NB4 (cell line): Measurements from ENCODE around the gene TLR4.

Experiments used
- DNase-seq: peaks from one replicate; pipeline ENCODE4 v3.0.0; 2010; ENCODE audit warnings: low read depth
- H3K4me3 ChIP-seq: one replicate; pipeline ENCODE4 v1.5.1; 2011; ENCODE audit warnings: mild to moderate bottlenecking, low read depth, low read length, moderate library complexity
- MYC ChIP-seq: IDR thresholded peaks from 2 replicates; pipeline ENCODE4 v1.6.1; 2011; ENCODE audit warnings: low read depth, low read length
- POLR2A ChIP-seq: IDR thresholded peaks from 2 replicates; pipeline ENCODE4 v1.6.1; 2011; ENCODE audit warnings: mild to moderate bottlenecking; ENCODE audit not compliant: insufficient read length; ENCODE audit errors: extremely low read depth
- TF ChIP-seq, protein P1 (sequence below): IDR thresholded peaks from one replicate; pipeline ENCODE4 v1.5.1; 2012; ENCODE audit warnings: low read depth, low read length
- TF ChIP-seq, protein P2 (sequence below): IDR thresholded peaks from 2 replicates; pipeline ENCODE4 v1.6.1; 2011; ENCODE audit warnings: low read depth, low read length

The TLR4 gene

GRCh38 chr9:117720066-117720465, 15.9 kb downstream of the TLR4 start:
- DNase-seq: no peak
- no peak overlapping the region for H3K4me3 ChIP-seq
- TF ChIP-seq MYC (no peak), POLR2A (no peak)
- TF ChIP-seq, protein P1, sequence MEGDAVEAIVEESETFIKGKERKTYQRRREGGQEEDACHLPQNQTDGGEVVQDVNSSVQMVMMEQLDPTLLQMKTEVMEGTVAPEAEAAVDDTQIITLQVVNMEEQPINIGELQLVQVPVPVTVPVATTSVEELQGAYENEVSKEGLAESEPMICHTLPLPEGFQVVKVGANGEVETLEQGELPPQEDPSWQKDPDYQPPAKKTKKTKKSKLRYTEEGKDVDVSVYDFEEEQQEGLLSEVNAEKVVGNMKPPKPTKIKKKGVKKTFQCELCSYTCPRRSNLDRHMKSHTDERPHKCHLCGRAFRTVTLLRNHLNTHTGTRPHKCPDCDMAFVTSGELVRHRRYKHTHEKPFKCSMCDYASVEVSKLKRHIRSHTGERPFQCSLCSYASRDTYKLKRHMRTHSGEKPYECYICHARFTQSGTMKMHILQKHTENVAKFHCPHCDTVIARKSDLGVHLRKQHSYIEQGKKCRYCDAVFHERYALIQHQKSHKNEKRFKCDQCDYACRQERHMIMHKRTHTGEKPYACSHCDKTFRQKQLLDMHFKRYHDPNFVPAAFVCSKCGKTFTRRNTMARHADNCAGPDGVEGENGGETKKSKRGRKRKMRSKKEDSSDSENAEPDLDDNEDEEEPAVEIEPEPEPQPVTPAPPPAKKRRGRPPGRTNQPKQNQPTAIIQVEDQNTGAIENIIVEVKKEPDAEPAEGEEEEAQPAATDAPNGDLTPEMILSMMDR: no peak
- TF ChIP-seq, protein P2, sequence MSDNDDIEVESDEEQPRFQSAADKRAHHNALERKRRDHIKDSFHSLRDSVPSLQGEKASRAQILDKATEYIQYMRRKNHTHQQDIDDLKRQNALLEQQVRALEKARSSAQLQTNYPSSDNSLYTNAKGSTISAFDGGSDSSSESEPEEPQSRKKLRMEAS: no peak

DNA sequence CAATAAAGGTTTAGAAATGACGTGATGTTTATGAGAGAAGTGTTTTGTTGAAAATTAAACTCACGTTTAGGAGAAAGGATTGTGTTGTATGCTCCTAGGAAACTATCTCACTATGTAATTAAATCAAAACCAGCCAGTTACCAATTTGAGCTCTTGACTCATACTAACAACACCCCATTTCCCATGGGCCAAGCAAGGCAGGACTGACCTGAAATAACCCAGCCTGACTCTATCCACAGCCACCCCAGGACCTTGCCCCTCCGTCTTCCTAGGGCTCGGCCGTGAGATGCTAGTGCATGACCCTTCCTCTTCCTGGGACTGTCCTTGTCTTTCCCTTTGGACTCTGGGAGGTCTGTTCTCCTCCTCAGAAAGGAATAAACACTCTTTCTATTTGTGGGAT, 16.4 kb downstream of the TLR4 start:
- DNase-seq: peak; percentile 36
- H3K4me3 ChIP-seq: no peak overlapping the region
- TF ChIP-seq POLR2A (no peak), MYC (no peak)
- TF ChIP-seq, protein P1: no peak
- TF ChIP-seq, protein P2: no peak

DNA sequence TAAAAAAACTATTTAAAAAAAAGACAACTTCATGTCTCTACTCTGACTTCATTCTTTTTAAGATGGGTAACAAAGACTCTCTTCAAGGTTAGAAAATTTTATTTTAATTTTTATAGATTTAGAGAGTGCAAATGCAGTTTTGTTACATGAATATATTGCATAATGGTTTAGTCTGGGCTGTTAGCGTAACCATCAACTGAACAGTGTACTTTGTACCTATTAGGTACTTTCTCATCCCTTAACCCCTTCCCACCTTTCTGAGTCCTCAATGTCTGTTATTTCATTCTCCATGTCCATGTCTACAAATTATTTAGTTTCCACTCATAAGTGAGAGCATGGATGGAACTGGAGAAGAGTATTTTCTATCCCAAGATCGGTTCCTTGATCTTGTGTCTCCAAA, 16.8 kb downstream of the TLR4 start:
- no peak for TF ChIP-seq POLR2A
- TF ChIP-seq, protein P2: no peak
- TF ChIP-seq, protein P1: no peak
- no peak for TF ChIP-seq MYC
- H3K4me3 ChIP-seq: no peak overlapping the region
- DNase-seq: no peak

DNA sequence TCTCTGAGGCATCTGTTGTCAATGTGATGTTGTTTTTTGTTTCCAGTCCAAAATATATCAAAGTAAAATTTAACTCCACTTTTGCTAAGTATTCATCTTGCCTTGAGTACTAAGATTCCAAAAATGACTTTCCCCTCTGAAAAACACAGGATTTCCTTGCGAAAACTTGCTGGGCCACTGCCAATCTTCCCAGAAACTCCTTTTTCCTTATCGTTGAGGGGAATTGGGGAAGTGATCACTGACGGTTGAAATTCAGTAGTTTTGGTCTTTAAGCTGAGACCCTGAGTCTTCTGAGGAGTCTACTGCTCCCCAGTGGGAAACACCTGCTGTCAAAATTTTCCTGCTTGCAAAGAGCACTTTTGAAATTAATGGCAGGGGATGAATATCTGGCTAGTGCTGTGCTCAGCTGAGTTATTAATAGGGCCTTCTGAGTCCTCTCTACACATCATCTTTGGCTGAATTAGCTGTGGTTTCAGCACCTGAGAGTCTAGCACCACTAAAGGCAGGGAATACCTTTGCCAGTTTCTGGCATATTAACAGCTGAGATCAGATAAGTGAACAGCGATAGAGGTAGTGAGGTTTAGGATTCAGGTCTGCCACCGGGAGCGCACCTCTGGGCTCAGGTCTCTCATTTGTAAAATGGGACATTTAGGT, 18.0 kb downstream of the TLR4 start:
- no peak for TF ChIP-seq MYC
- no peak for TF ChIP-seq POLR2A
- TF ChIP-seq, protein P1: no peak
- TF ChIP-seq, protein P2: no peak
- no peak for DNase-seq
- no peak overlapping the region for H3K4me3 ChIP-seq

- DNase-seq: peak; percentile 41
- H3K4me3 ChIP-seq: no peak overlapping the region
- TF ChIP-seq POLR2A (no peak), MYC (no peak)
- TF ChIP-seq, protein P1: no peak
- TF ChIP-seq, protein P2: no peak
These were observed 19.9 kb downstream of the TLR4 start for GRCh38 chr9:117723986-117724625.
